Prostate gland (tissue), 2 donors: ENCODE results near the gene SLC51A.

Experiments used
- POLR2A ChIP-seq: fragments of 450-650 bp; IDR thresholded peaks from one replicate; pipeline ENCODE4 v1.6.1; 2016; ENCODE audit warnings: antibody characterized with exemption, mild to moderate bottlenecking
- TF ChIP-seq, protein P1 (sequence below), 4 experiments: fragments of 200-600 bp in 2 of 4; fragments of 450-650 bp in 2 of 4; sonication (generic) in 2 of 4; IDR thresholded peaks; 1 replicate in 3 of 4; 2 replicates in 1 of 4; pipeline ENCODE4 v1.5.1; 2016 to 2019; ENCODE audit warnings: antibody characterized with exemption in 4 of 4, mild to moderate bottlenecking in 2 of 4, moderate library complexity in 2 of 4

DNA sequence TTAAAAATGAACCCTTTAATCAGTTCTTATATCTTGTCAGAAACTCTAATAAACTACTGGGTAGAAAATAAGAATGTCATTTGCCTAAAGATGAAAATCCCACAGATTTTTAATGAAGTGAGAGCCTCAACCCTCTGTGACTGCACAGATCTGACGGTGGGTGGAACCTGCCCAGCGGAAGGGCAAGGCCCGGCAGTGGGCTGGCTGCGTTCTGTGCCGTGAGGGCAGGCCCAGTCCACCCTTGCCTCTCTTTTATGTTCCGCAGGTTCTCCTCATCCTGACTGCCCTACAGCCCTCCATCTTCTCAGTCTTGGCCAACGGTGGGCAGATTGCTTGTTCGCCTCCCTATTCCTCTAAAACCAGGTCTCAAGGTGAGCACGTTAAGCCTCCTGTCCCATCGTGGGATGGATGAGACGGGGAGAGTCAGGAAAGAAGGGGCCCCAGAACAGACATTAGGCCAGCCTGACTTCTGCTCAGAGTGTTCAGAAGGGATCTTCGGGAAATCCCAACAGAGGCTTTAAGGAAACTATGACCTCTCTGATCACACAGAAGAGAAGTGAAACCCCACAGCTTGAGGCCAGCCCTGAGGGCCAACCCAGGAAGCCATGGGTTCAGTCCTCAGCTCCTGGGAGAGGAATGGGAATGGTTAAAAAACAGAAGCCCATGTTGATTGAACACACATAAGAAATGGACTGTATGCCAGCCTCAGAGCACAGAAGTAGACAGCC is 16.0 kb downstream of the SLC51A start:
- TF ChIP-seq POLR2A: no peak
- TF ChIP-seq, protein P1, sequence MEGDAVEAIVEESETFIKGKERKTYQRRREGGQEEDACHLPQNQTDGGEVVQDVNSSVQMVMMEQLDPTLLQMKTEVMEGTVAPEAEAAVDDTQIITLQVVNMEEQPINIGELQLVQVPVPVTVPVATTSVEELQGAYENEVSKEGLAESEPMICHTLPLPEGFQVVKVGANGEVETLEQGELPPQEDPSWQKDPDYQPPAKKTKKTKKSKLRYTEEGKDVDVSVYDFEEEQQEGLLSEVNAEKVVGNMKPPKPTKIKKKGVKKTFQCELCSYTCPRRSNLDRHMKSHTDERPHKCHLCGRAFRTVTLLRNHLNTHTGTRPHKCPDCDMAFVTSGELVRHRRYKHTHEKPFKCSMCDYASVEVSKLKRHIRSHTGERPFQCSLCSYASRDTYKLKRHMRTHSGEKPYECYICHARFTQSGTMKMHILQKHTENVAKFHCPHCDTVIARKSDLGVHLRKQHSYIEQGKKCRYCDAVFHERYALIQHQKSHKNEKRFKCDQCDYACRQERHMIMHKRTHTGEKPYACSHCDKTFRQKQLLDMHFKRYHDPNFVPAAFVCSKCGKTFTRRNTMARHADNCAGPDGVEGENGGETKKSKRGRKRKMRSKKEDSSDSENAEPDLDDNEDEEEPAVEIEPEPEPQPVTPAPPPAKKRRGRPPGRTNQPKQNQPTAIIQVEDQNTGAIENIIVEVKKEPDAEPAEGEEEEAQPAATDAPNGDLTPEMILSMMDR (IDR thresholded peaks at IDR 0.05): no peak
